ENCODE measurements around the gene KLHL6. TPM values are rescaled to one million over a fixed set of nuclear protein-coding genes. Genes with fewer than 3 reads are reported as not detected.
A peak's percentile ranks its signal among the peaks of the same experiment; 100 is the strongest.
"Not testable (repeated sequence)": the region's sequence is repeated elsewhere in the genome, so short reads cannot be mapped to it uniquely, and the experiment has no call there.

Gene KLHL6
- total RNA-seq, 1 donor from 2014 or later, result 3.7 TPM

- no peak for DNase-seq (ENCODE audit: low spot score)
Observed at GRCh38 chr3:183448369-183449128, 107.0 kb downstream of the KLHL6 start.

- DNase-seq (ENCODE audit: low spot score), result peak; percentile 89
Observed at GRCh38 chr3:183447206-183448001, 108.1 kb downstream of the KLHL6 start.

- DNase-seq (ENCODE audit: low spot score), result no peak
Observed at GRCh38 chr3:183446838-183447205, 108.7 kb downstream of the KLHL6 start.

- DNase-seq (ENCODE audit: low spot score), result no peak
Observed at GRCh38 chr3:183444748-183445147, 110.8 kb downstream of the KLHL6 start.

- no peak for DNase-seq (ENCODE audit: low spot score)
Observed at GRCh38 chr3:183443395-183444385, 111.8 kb downstream of the KLHL6 start.

GRCh38 chr3:183442994-183443393 lies 112.5 kb downstream of the KLHL6 start:
- no peak for DNase-seq (ENCODE audit: low spot score)

GRCh38 chr3:183440521-183440920 lies 115.0 kb downstream of the KLHL6 start:
- DNase-seq (ENCODE audit: low spot score), result not testable (repeated sequence)

- no peak for DNase-seq (ENCODE audit: low spot score)
Observed at GRCh38 chr3:183439515-183439914, 116.0 kb downstream of the KLHL6 start.

GRCh38 chr3:183438735-183439134 lies 116.8 kb downstream of the KLHL6 start:
- DNase-seq (ENCODE audit: low spot score), result peak; percentile 56

- DNase-seq (ENCODE audit: low spot score), result no peak
Observed at GRCh38 chr3:183437666-183438564, 117.6 kb downstream of the KLHL6 start.

Other genes starting within 250 kb of the KLHL6 start
- 1.8 TPM for gene MCF2L2, start 127.1 kb downstream of the KLHL6 start, total RNA-seq
- 106 TPM for gene KLHL24, start 79.9 kb upstream of the KLHL6 start, total RNA-seq
- 20.7 TPM for gene YEATS2, start 142.1 kb upstream of the KLHL6 start, total RNA-seq